HG02678 (cell line): ENCODE data around the gene DCUN1D2.

Source experiments
- ATAC-seq: cut with Tn5 transposase; IDR thresholded peaks from one replicate; pipeline ENCODE4 v1.9.1; 2021; ENCODE audit warnings: mild to moderate bottlenecking, moderate library complexity; ENCODE audit not compliant: unreplicated experiment

DCUN1D2 gene

DNA sequence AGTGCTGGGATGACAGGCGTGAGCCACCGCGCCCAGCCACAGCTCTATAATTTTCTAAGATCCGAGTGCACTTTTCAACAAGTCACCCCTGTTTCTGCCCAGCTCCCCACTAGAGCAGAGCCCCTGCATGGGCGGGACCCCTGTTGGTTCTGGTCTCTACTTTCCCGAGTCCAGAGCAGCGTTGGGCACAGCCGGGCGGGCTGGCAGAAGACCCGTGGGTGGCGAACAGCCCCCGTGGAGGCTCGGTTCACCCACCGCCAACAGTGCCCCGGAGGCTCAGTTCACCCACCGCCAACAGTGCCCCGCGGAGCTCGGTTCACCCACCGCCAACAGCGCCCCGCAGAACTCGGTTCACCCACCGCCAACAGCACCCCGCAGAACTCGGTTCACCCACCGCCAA is 78.1 kb downstream of the DCUN1D2 start:
- no peak for ATAC-seq

- no peak for ATAC-seq
Measured at GRCh38 chr13:113411216-113412023, 79.1 kb downstream of the DCUN1D2 start.

DNA sequence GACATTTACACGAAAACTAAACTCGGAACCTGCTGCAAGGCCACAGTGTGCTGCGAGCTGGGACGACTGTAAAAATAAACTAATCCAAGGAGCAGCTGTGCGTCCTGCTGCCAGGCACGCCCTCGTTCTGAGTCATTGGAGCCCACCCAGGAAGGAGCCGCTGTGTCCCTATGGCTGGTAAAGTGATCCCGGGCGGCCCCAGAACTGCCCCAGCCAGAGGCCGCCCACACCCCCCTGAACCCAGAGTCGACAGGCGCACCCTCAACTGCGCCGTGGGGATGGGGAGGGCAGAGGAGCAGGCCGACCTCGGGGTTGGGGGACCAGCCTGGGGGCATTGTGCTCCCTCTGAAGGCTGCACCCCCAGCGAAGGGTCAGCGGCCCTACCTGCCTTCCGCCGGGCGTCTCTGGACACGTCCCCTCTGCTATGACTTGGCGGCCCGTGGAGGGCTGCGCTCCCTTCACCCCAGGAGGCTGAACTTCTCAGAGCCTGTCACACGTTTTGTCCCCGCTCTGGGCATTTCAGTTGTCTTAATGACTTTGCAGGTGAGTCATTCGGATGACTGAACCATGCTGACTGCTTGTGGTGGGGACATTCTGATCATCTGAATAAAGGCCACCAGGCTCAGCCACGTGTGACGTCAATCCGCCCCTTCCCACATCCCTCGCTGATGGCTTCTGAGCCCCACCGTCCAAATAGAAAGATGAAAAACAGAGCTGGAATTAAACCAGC is 79.9 kb downstream of the DCUN1D2 start:
- ATAC-seq = no peak

DNA sequence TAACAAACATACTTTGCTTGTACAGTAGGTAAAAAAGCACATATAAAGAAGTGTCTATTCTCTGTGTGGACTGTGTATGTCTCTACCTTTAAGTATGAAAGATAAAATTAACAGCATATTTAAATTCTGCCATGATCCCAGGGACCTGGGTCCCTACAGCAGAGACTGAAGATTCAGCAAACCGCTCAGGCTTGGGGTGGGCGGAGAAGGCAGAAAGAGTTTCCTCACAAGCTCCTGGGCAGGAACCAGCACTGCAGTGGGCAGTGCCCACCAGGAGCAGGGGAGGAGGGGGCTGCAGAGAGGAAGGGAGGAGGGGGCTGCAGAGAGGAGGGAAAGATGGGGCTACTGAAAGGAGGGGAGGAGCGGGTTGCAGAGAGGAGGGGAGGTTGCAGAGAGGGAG is 81.9 kb downstream of the DCUN1D2 start:
- no peak for ATAC-seq

DNA sequence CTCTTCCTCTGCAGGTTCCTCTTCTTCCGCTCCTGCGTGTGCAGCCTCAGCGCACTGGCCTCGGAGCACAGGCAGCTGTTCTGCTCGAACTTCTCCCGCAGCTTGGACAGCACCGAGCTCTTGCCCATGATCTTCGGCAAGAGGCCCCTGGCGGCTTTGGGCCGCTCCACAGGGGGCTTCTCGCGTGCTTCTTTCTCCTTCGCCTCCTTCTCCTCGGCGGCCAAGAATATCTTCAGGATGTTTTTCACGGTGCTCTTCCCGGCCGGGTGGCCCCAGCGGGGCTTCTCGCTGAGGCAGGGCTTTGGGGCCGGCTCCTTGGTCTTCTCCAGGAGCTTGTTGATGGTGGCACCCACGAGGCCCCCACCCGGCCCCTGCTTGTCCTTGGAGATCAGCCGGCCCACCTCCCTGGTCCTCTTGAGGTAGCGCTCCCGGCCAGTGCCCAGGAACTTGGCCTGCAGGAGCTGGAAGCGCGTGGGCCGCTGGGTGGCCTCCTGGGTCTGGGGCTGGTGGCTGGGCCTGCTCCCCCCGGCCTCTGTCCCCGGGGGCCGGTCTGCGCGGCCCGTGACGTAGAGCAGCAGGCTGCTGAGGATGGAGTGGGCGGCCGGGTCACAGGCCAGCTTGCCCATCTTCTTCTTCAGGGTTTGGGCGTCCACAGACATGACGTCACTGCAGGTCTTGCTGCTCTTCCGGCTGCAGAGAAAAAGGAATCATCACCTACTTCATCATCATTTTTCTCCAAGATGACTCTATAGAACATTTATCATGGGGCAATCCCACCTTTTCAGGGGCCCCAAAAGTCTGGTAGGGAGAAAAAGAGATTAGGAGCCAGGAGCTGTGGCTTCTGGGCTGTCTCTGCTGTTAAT is 82.7 kb downstream of the DCUN1D2 start:
- no peak for ATAC-seq

DNA sequence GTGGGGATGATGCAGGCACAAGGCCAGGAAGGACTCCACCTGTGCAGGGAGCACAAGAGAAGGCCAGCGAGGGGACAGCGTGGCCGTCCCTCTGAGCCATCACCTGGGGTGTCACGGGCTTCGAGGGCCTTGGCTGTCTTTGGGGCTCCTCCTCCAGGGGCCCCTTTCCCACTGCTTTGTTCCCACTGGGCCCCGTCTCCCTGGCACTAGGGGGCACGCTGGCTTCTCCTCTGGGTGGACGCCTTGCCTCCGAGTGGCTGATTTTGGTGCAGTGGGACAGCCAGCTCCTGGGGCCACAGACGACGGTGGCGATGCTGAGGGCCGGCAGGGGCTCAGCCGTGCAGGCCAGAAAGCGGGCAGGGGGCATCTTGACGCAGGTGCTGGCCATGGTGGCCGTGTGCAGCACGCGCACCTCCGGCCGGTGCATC is 83.4 kb downstream of the DCUN1D2 start:
- ATAC-seq = no peak

DNA sequence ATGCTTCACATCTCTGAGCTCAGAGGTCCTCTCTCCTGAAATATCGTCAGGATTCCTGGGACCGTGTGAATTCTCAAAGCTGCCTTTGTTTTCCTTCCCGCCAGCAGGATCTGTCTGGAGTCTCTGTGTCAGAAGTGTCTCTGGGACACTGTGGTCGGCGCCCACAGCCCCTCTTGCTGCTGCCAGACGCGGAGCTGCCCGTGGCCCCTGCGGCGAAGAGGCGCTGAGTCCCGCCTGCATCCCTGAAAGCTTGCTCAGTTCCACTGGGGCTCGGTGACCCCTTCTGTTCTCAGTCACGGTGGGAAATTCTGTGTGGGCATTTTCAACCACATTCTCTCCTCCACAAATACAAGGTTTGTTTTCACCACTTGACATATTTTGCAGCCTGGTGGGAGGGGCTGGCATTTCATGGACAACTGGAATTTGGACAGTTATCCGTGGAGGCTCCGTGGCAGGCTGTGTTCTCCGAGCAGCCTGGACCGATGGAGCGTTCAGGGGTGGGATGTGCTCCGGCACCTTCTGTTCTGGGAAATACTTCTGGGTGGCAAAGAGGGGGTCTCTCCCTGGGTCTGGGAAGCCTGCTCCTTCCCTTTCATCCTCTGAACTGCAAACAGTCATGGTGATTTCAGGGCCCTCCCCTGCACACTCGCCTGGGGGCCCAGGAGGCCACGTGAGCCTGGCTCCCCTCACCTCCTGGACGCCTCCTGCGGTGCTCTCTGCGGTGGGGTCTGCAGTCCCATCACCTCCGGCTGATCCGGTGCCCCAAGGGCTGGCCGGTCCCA is 84.0 kb downstream of the DCUN1D2 start:
- no peak for ATAC-seq
